ENCODE data around the gene JAM3. TPM values are rescaled to one million over a fixed set of nuclear protein-coding genes. Genes with fewer than 3 reads are reported as not detected.

JAM3 gene
- total RNA-seq, 1 donor from 2014 or later = 156 TPM

GRCh38 chr11:134145715-134146114, 76.8 kb downstream of the JAM3 start:
- DNase-seq (ENCODE audit: low spot score) = no peak

- DNase-seq (ENCODE audit: low spot score) = no peak
These were observed 77.7 kb downstream of the JAM3 start for GRCh38 chr11:134146598-134146997.

DNA sequence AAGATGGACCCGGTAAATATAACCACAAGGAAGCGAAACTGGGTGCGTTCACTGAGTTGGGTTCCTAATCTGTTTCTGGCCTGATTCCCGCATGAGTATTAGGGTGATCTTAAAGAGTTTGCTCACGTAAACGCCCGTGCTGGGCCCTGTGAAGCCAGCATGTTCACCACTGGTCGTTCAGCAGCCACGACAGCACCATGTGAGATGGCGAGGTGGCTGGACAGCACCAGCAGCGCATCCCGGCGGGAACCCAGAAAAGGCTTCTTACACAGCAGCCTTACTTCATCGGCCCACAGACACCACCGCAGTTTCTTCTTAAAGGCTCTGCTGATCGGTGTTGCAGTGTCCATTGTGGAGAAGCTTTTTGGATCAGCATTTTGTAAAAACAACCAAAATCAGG, 80.5 kb downstream of the JAM3 start:
- DNase-seq (ENCODE audit: low spot score) = no peak

DNA sequence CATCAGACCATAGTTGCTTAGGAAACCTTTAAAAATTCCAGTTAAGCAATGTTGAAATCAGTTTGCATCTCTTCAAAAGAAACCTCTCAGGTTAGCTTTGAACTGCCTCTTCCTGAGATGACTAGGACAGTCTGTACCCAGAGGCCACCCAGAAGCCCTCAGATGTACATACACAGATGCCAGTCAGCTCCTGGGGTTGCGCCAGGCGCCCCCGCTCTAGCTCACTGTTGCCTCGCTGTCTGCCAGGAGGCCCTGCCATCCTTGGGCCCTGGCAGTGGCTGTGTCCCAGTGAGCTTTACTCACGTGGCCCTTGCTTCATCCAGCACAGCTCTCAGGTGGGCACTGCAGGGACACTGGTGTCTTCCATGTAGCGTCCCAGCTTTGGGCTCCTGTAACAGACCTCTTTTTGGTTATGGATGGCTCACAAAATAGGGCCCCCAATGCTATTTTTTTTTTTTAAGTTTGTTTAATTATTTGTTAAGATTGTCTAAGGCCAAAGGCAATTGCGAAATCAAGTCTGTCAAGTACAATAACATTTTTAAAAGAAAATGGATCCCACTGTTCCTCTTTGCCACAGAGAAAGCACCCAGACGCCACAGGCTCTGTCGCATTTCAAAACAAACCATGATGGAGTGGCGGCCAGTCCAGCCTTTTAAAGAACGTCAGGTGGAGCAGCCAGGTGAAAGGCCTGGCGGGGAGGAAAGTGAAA, 81.5 kb downstream of the JAM3 start:
- DNase-seq (ENCODE audit: low spot score) = no peak

- DNase-seq (ENCODE audit: low spot score) = no peak
These were observed 82.3 kb downstream of the JAM3 start for GRCh38 chr11:134151083-134151747.

DNA sequence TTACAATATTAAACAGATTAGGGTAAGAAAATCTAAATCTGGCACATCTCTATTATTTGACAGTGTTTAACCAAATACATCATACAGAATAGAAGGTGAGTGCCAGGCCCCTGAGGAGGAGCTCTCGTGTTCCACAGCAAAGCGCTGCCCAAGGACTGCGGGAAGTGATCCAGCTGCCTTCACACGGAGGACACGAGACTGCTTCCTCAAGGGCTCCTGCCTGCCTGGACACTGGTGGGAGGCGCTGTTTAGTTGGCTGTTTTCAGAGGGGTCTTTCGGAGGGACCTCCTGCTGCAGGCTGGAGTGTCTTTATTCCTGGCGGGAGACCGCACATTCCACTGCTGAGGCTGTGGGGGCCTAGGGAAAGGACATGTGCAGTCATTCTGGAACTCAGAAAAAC, 83.8 kb downstream of the JAM3 start:
- no peak for DNase-seq (ENCODE audit: low spot score)

GRCh38 chr11:134153147-134153905, 84.5 kb downstream of the JAM3 start:
- DNase-seq (ENCODE audit: low spot score) = no peak

DNA sequence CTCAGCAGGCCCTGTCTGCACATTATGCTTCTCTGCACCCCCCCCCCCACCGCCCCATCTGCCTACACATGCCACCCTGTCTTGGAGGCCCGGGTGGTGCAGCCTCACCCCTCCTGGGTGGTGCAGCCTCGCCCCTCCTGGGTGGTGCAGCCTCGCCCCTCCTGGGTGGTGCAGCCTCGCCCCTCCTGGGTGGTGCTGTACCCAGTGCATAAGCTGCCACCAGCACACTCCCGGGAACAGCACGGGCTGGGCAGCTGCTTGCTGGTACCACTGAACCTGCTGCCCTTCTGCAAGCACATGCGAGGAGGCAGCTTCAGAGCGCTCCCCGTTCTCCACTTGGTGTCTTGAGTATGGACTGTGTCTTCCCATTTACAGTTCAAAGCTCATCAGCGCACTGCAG, 85.6 kb downstream of the JAM3 start:
- no peak for DNase-seq (ENCODE audit: low spot score)

DNA sequence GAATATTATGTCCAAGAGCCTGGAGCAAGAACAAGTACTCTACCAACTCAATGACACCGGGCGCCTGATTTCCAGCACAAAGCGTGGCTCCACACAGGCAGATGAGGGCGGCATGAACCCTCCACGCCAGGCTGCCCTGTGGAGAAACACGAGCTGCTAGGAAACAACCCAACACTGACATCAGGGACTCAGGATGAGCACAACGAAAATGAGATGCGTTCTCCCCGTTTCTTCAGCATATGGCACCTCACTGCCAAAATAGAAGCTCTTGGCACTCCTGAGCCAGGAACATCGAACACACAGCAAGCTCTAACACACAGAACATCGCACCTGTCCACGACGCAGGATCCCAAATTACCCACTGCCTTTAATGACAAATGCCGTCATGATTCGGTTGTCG, 86.6 kb downstream of the JAM3 start:
- no peak for DNase-seq (ENCODE audit: low spot score)

GRCh38 chr11:134155946-134156865, 87.3 kb downstream of the JAM3 start:
- DNase-seq (ENCODE audit: low spot score) = no peak

GRCh38 chr11:134157451-134157850, 88.6 kb downstream of the JAM3 start:
- no peak for DNase-seq (ENCODE audit: low spot score)

- DNase-seq (ENCODE audit: low spot score) = no peak
These were observed 89.2 kb downstream of the JAM3 start for GRCh38 chr11:134158023-134158422.

DNA sequence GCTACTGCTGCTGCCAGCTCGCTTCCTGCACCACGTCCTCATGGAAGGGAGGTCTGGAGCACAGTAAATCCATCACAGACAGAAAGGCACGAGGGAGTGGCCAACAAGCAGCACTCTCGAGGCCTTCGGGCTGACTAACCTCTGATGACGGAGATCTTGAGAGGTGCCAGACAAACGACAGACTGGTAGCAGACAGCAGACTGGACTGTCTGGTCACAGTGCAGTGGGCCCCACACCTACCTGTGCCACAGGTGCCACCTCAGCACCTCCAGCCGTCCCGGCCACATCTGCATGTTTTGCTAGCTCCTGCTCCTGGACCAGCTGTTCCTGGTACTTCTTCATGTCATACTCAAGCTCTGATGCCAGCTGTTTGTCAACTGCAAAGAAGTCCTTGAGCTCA, 90.8 kb downstream of the JAM3 start:
- DNase-seq (ENCODE audit: low spot score) = no peak

DNA sequence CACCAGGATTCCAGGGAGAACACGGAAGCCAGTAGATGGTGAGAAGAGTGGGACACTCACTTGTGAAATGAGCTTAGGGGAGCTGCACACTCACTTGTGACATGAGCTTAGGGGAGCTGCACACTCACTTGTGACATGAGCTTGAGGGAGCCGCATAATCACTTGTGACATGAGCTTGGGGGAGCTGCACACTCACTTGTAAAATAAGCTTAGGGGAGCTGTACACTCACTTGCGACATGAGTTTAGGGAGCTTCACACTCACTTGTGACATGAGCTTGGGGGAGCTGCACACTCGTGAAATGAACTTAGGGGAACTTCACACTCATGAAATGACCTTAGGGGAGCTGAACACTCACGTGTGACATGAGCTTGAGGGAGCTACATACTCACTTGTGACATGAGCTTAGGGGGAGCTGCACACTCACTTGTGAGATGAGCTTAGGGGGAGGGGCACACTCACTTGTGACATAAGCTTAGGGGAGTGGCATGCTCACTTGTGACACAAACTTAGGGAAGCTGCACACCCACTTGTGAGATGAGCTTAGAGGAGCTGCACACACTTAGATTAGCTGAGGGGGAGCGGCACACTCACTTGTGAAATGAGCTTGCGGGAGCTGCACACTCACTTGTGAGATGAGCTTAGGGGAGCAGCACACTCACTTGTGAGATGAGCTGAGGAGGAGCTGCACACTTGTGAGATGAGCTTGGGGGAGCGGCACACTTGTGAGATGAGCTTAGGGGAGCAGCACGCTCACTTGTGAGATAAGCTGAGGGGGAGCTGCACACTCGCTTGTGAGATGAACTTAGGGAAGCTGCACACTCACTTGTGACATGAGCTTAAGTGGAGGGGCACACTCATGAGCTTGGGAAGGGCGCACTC, 95.9 kb downstream of the JAM3 start:
- no peak for DNase-seq (ENCODE audit: low spot score)

DNA sequence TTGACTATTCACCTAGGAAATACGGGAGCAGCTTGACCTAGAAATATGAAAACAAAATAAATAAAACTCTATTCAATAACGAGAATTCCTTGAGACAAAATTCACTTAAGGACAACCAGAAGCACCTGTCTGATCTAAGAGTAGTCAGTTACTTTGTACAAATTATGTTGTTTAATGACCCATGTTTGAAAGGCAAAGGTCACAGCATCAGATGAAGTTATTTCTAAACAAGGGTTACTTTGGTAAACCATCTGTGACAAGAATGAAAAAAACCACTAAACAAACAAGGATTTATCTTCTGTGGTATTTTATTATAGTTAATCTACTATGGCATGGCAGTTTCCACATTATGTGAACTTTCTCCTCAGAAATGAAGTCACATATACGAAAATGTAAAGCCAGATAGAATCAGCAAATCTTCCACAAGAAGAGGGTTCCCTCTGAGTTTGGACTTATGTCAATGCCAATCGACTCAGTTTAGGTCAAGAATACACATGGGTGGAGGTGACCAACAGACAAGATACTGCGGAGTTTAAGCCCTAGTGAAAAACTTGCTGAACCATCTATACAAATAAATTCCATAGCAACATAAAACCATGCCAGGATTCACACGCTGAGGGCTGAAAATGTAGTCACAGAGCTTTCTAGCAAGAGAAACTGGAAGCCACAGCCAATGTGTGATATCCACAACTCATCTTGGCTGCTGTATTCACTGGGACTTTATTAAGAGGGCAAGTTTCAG, 101.5 kb downstream of the JAM3 start:
- DNase-seq (ENCODE audit: low spot score) = no peak

GRCh38 chr11:134170919-134171281, 102.0 kb downstream of the JAM3 start:
- DNase-seq (ENCODE audit: low spot score) = no peak

DNA sequence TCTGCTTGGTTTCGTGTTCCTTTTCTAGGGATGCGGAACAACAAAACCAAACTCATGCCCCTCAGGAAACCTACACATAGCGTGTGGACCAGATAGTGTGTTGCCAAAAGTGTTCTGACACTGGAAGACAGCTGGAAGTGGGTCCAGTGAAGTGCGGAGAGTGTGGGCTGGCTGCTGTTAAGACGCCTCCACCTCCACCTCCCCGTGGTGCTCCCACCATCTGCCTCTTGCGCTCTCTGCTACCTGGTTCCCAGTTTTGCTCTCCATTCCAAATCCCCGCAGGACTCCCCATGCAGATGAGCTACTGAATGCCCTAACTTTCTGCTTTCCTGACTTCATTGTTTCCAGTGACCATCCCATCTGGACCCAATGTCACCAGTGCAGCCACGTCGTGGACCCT, 103.1 kb downstream of the JAM3 start:
- DNase-seq (ENCODE audit: low spot score) = no peak

DNA sequence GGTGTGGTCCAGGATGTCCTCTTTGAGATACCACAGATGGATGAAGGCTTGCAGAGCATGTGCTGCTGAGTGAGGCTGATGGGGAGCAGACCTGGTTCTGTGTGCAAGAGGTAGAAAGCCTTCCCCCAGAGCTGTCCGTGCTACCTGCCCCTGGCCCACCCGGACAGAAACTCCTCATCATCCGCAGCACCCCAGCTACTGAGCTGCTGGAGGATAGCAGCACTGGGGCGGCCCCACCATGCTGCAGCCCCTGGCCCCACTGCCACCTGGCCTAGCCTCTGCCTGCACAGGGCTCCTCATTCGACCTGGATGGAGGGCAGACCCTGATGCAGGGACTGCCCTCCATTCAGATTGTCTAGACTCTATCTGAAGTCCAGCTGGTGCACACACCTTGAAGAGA, 104.4 kb downstream of the JAM3 start:
- no peak for DNase-seq (ENCODE audit: low spot score)

GRCh38 chr11:134176284-134176683, 107.4 kb downstream of the JAM3 start:
- no peak for DNase-seq (ENCODE audit: low spot score)

Data from umbilical cord (tissue), 2 donors.